ENCODE data around the gene POU2F3.

POU2F3 gene

GRCh38 chr11:120314861-120315260 lies 74.9 kb downstream of the POU2F3 start:
- TF ChIP-seq CTCF (IDR thresholded peaks at IDR 0.05; ENCODE audit: borderline replicate concordance, control extremely low read depth, extremely low read depth, insufficient read depth, missing control alignments) = no peak
- DNase-seq (ENCODE audit: low spot score) = no peak
- in situ Hi-C loops (cut with MboI; ENCODE audit: low sequenced_read_pairs, unreplicated experiment) = no loop called here

GRCh38 chr11:120316880-120317688 lies 77.1 kb downstream of the POU2F3 start:
- DNase-seq (ENCODE audit: low spot score) = no peak
- no peak for TF ChIP-seq CTCF (IDR thresholded peaks at IDR 0.05; ENCODE audit: borderline replicate concordance, control extremely low read depth, extremely low read depth, insufficient read depth, missing control alignments)
- in situ Hi-C loops (cut with MboI; ENCODE audit: low sequenced_read_pairs, unreplicated experiment) = no loop called here

DNA sequence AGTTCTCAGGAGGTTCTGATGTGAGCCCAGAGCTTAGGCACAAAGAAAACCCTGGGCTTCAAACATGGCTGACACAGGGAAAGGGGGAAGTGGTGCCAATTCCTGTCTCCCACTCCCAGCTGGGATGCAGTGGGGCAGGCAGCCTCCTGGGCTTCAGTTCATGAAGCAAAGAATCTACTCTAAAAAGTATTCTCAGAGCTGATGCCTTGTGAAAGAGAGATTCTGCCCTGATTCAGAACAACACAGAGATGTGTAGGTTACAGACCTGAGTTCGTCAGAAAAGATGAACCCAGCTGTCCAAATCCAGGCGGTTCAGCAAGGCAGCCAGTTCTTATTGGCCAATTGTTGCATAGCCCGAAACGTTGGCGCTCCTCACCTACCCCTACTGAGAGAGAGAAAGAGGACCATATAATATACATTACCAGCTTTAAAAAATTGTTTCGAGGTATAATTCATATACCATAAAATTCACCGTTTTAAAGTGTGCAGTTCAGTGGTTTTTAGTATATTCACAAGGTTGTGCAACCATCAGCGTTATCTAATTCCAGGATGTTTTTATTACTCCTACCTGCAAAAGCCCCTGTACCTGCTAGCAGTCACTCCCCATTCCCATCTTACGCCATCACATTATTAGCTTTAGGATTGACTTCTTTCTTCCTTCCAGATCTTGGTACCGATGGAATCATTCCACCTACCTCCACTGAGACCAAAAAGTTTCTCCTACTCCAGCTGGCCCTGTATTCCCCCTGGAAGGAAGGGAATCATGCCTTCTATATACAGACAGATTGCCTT lies 77.9 kb downstream of the POU2F3 start:
- no peak for TF ChIP-seq CTCF (IDR thresholded peaks at IDR 0.05; ENCODE audit: borderline replicate concordance, control extremely low read depth, extremely low read depth, insufficient read depth, missing control alignments)
- in situ Hi-C loops (cut with MboI; ENCODE audit: low sequenced_read_pairs, unreplicated experiment) = no loop called here
- no peak for DNase-seq (ENCODE audit: low spot score)

- TF ChIP-seq CTCF (IDR thresholded peaks at IDR 0.05; ENCODE audit: borderline replicate concordance, control extremely low read depth, extremely low read depth, insufficient read depth, missing control alignments) = no peak
- no peak for DNase-seq (ENCODE audit: low spot score)
- in situ Hi-C loops (cut with MboI; ENCODE audit: low sequenced_read_pairs, unreplicated experiment) = no loop called here
These were observed 79.0 kb downstream of the POU2F3 start for GRCh38 chr11:120318906-120319305.

- TF ChIP-seq CTCF (IDR thresholded peaks at IDR 0.05; ENCODE audit: borderline replicate concordance, control extremely low read depth, extremely low read depth, insufficient read depth, missing control alignments) = no peak
- DNase-seq (ENCODE audit: low spot score) = peak; percentile 82
- in situ Hi-C loops (cut with MboI; ENCODE audit: low sequenced_read_pairs, unreplicated experiment) = no loop called here
These were observed 85.2 kb downstream of the POU2F3 start, which contains the start of gene TLCD5 for GRCh38 chr11:120324932-120325810. Gene TLCD5 (plus strand): TSS chr11:120325299. CDS start chr11:120327442, 2,143 bp downstream.

- no peak for TF ChIP-seq CTCF (IDR thresholded peaks at IDR 0.05; ENCODE audit: borderline replicate concordance, control extremely low read depth, extremely low read depth, insufficient read depth, missing control alignments)
- DNase-seq (ENCODE audit: low spot score) = no peak
- in situ Hi-C loops (cut with MboI; ENCODE audit: low sequenced_read_pairs, unreplicated experiment) = no loop called here
These were observed 86.3 kb downstream of the POU2F3 start for GRCh38 chr11:120326228-120326627.
